ENCODE measurements around the gene LYL1.

The LYL1 gene

GRCh38 chr19:13134626-13135025, 32.0 kb upstream of the LYL1 start:
- peaks cover 58% of the 10 kb centered on the region for H3K36me3 ChIP-seq (ENCODE audit: control insufficient read depth, low read length)
- H4K20me1 ChIP-seq (ENCODE audit: control insufficient read depth, insufficient read depth, low read depth, low read length), result peaks cover 4% of the 10 kb centered on the region; the same call in 1 of the 2 replicates
- peaks cover 53% of the 10 kb centered on the region for H3K79me2 ChIP-seq (ENCODE audit: control insufficient read depth, low read length)
- H3K9me2 ChIP-seq (replicated peaks; ENCODE audit: control insufficient read depth, low read length), result no peaks in the 10 kb centered on the region
- H3K4me1 ChIP-seq (ENCODE audit: control insufficient read depth, low read length), result no peaks in the 10 kb centered on the region
- H3F3A ChIP-seq (ENCODE audit: control insufficient read depth, insufficient read depth), result no peaks in the 10 kb centered on the region
- H3K4me3 ChIP-seq (ENCODE audit: low read length), result no peak overlapping the region
- no peaks in the 10 kb centered on the region for H3K9me3 ChIP-seq (ENCODE audit: control insufficient read depth, insufficient read depth, low read length)
- H3K4me2 ChIP-seq (ENCODE audit: low read length), result no peak overlapping the region
- H3K27me3 ChIP-seq (ENCODE audit: control insufficient read depth, low read length), result no peaks in the 10 kb centered on the region
- TF ChIP-seq EZH2phosphoT487 (IDR thresholded peaks at IDR 0.05; ENCODE audit: borderline replicate concordance, low read length), result no peak
- TF ChIP-seq, protein P1, sequence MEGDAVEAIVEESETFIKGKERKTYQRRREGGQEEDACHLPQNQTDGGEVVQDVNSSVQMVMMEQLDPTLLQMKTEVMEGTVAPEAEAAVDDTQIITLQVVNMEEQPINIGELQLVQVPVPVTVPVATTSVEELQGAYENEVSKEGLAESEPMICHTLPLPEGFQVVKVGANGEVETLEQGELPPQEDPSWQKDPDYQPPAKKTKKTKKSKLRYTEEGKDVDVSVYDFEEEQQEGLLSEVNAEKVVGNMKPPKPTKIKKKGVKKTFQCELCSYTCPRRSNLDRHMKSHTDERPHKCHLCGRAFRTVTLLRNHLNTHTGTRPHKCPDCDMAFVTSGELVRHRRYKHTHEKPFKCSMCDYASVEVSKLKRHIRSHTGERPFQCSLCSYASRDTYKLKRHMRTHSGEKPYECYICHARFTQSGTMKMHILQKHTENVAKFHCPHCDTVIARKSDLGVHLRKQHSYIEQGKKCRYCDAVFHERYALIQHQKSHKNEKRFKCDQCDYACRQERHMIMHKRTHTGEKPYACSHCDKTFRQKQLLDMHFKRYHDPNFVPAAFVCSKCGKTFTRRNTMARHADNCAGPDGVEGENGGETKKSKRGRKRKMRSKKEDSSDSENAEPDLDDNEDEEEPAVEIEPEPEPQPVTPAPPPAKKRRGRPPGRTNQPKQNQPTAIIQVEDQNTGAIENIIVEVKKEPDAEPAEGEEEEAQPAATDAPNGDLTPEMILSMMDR (IDR thresholded peaks at IDR 0.05; ENCODE audit: low read depth, low read length, poor library complexity, severe bottlenecking), result no peak
- H3K27ac ChIP-seq (ENCODE audit: low read depth, low read length), result no peak overlapping the region

- no peaks in the 10 kb centered on the region for H3K27me3 ChIP-seq (ENCODE audit: control insufficient read depth, low read length)
- H3K4me2 ChIP-seq (ENCODE audit: low read length), result no peak overlapping the region
- no peak overlapping the region for H3K27ac ChIP-seq (ENCODE audit: low read depth, low read length)
- no peaks in the 10 kb centered on the region for H3K9me2 ChIP-seq (replicated peaks; ENCODE audit: control insufficient read depth, low read length)
- H3F3A ChIP-seq (ENCODE audit: control insufficient read depth, insufficient read depth), result no peaks in the 10 kb centered on the region
- peaks cover 55% of the 10 kb centered on the region for H3K36me3 ChIP-seq (ENCODE audit: control insufficient read depth, low read length)
- H3K9me3 ChIP-seq (ENCODE audit: control insufficient read depth, insufficient read depth, low read length), result no peaks in the 10 kb centered on the region
- no peaks in the 10 kb centered on the region for H3K4me1 ChIP-seq (ENCODE audit: control insufficient read depth, low read length)
- no peak overlapping the region for H3K4me3 ChIP-seq (ENCODE audit: low read length)
- no peak for TF ChIP-seq EZH2phosphoT487 (IDR thresholded peaks at IDR 0.05; ENCODE audit: borderline replicate concordance, low read length)
- TF ChIP-seq, protein P1 (IDR thresholded peaks at IDR 0.05; ENCODE audit: low read depth, low read length, poor library complexity, severe bottlenecking), result no peak
- peaks cover 9% of the 10 kb centered on the region for H4K20me1 ChIP-seq (ENCODE audit: control insufficient read depth, insufficient read depth, low read depth, low read length)
- H3K79me2 ChIP-seq (ENCODE audit: control insufficient read depth, low read length), result peaks cover 66% of the 10 kb centered on the region
Measured at GRCh38 chr19:13133241-13133870, 30.7 kb upstream of the LYL1 start.

GRCh38 chr19:13132471-13133180, 30.0 kb upstream of the LYL1 start:
- no peaks in the 10 kb centered on the region for H3K27me3 ChIP-seq (ENCODE audit: control insufficient read depth, low read length)
- no peaks in the 10 kb centered on the region for H3K4me1 ChIP-seq (ENCODE audit: control insufficient read depth, low read length)
- H3K9me3 ChIP-seq (ENCODE audit: control insufficient read depth, insufficient read depth, low read length), result no peaks in the 10 kb centered on the region
- no peak overlapping the region for H3K27ac ChIP-seq (ENCODE audit: low read depth, low read length)
- no peaks in the 10 kb centered on the region for H3K9me2 ChIP-seq (replicated peaks; ENCODE audit: control insufficient read depth, low read length)
- no peak overlapping the region for H3K4me3 ChIP-seq (ENCODE audit: low read length)
- H3K4me2 ChIP-seq (ENCODE audit: low read length), result no peak overlapping the region
- peaks cover 73% of the 10 kb centered on the region for H3K79me2 ChIP-seq (ENCODE audit: control insufficient read depth, low read length)
- peaks cover 48% of the 10 kb centered on the region for H3K36me3 ChIP-seq (ENCODE audit: control insufficient read depth, low read length)
- TF ChIP-seq EZH2phosphoT487 (IDR thresholded peaks at IDR 0.05; ENCODE audit: borderline replicate concordance, low read length), result no peak
- TF ChIP-seq, protein P1 (IDR thresholded peaks at IDR 0.05; ENCODE audit: low read depth, low read length, poor library complexity, severe bottlenecking), result no peak
- peaks cover 11% of the 10 kb centered on the region for H4K20me1 ChIP-seq (ENCODE audit: control insufficient read depth, insufficient read depth, low read depth, low read length)
- H3F3A ChIP-seq (ENCODE audit: control insufficient read depth, insufficient read depth), result no peaks in the 10 kb centered on the region

All from DOHH2 (cell line).